ENCODE results near the gene SAP30BP. TPM values are rescaled to one million over a fixed set of nuclear protein-coding genes. Genes with fewer than 3 reads are reported as not detected.

The SAP30BP gene
- total RNA-seq: 85.4 TPM
- polyA plus RNA-seq: 72.4 TPM
- long read RNA-seq, donor 1, partial matches to known transcripts: 0 of 2 reads
- long read RNA-seq, donor 1, other reads (novel, unspliced or antisense): 0 of 2 reads
- long read RNA-seq, donor 2: 0 reads
- long read RNA-seq, donor 3, transcript SAP30BP-225 (11 exons, 2,722 nt): major isoform, 35 of 59 reads
- long read RNA-seq, donor 3, transcript SAP30BP-204 (6 exons, 1,097 nt): minor isoform, 12 of 59 reads
- long read RNA-seq, donor 3, partial matches to known transcripts: 5 of 59 reads
- long read RNA-seq, donor 3, other reads (novel, unspliced or antisense): 0 of 59 reads
- long read RNA-seq, donor 4, transcript SAP30BP-225 (11 exons, 2,722 nt): major isoform, 14 of 25 reads
- long read RNA-seq, donor 4, partial matches to known transcripts: 5 of 25 reads
- long read RNA-seq, donor 4, other reads (novel, unspliced or antisense): 0 of 25 reads
- long read RNA-seq, donor 5, transcript SAP30BP-225 (11 exons, 2,722 nt): major isoform, 33 of 67 reads
- long read RNA-seq, donor 5, transcript SAP30BP-204 (6 exons, 1,097 nt): minor isoform, 6 of 67 reads
- long read RNA-seq, donor 5, partial matches to known transcripts: 15 of 67 reads
- long read RNA-seq, donor 5, other reads (novel, unspliced or antisense): 0 of 67 reads
- long read RNA-seq, donor 6, transcript SAP30BP-225 (11 exons, 2,722 nt): major isoform, 21 of 33 reads
- long read RNA-seq, donor 6, partial matches to known transcripts: 0 of 33 reads
- long read RNA-seq, donor 6, other reads (novel, unspliced or antisense): 0 of 33 reads
- long read RNA-seq, donor 7, transcript SAP30BP-225 (11 exons, 2,722 nt): major isoform, 21 of 28 reads
- long read RNA-seq, donor 7, partial matches to known transcripts: 0 of 28 reads
- long read RNA-seq, donor 7, other reads (novel, unspliced or antisense): 0 of 28 reads
- long read RNA-seq, donor 8, partial matches to known transcripts: 0 of 6 reads
- long read RNA-seq, donor 8, other reads (novel, unspliced or antisense): 0 of 6 reads
- long read RNA-seq, donor 9, transcript SAP30BP-225 (11 exons, 2,722 nt): major isoform, 27 of 35 reads
- long read RNA-seq, donor 9, partial matches to known transcripts: 0 of 35 reads
- long read RNA-seq, donor 9, other reads (novel, unspliced or antisense): 0 of 35 reads
- long read RNA-seq, donor 10, transcript SAP30BP-225 (11 exons, 2,722 nt): major isoform, 13 of 24 reads
- long read RNA-seq, donor 10, transcript SAP30BP-204 (6 exons, 1,097 nt): minor isoform, 6 of 24 reads
- long read RNA-seq, donor 10, partial matches to known transcripts: 0 of 24 reads
- long read RNA-seq, donor 10, other reads (novel, unspliced or antisense): 0 of 24 reads

DNA sequence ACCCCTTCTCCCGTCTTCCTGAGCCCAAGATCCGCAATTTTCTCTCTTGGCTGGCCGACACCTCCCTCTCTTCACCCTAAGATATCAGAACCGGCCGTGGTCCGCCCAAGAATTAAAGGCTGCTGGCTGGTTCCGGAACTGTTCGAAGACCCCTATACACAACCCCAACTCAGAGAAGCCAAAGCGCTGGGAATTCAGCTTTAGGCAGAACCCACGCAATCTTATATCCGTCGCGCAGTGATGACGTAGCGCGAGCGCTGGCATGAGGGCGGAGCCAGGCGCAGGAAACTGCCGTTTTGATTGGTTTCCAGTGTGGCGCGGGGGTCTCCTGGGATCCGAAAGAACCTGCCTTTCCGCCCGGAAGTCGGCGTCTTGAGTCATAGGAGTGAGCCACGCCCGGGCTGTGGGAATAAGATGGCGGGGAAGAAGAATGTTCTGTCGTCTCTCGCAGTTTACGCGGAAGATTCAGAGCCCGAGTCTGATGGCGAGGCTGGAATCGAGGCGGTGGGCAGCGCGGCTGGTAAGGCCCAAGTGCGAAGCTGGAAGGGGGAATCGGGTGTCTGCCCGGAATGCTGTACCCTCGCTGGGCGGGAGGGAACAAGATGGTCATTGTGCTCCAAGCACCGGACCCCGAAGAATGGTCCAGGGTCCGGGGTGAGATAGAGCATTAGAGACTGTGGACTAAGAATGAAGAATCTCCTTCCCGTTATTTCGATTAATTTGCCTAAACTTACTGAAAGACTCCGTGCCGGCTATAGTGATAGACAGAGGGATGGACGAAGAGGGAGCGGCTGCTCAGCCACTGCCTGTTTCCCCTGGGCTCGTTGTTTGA is at the start of gene SAP30BP, which contains the start of gene RECQL5:
TSS of gene SAP30BP (plus strand) at position 380 of the 832 bp plus-strand sequence. CDS start at position 415, 35 bp downstream.
TSS of gene RECQL5 (minus strand) at position 196 of the 832 bp plus-strand sequence. CDS start 597 bp downstream, outside the sequence.
- peaks cover 21 to 51% of the 10 kb centered on the region in 2 donors for H3K36me3 ChIP-seq (ENCODE audit: control insufficient read depth in 2 of 2, insufficient read depth in 2 of 2, low read length in 1 of 2)
- peak; percentile 96 to 100 (median 99) for DNase-seq (ENCODE audit: low read depth in 6 of 9, low spot score in 9 of 9)
- no peaks in the 10 kb centered on the region for H3K27me3 ChIP-seq (ENCODE audit: control insufficient read depth in 2 of 2, insufficient read depth in 1 of 2, low read length in 1 of 2)
- peak within 1 kb of the TSS; percentile 94 to 98 for H3K4me3 ChIP-seq (ENCODE audit: low read length in 2 of 2)
- WGBS: under 1% methylated on average over 55 of the region's 55 CpGs
- H3K27ac ChIP-seq (ENCODE audit: low read depth in 1 of 2, low read length in 1 of 2): peak within 1 kb of the TSS; percentile 71 to 91
- H3K9me3 ChIP-seq (ENCODE audit: control insufficient read depth in 2 of 2, insufficient read depth in 1 of 2, low read length in 1 of 2): no peaks in the 10 kb centered on the region
- H3K4me1 ChIP-seq (ENCODE audit: control insufficient read depth in 2 of 2, insufficient read depth in 2 of 2, low read length in 2 of 2): peaks cover 14 to 18% of the 10 kb centered on the region in 2 donors

DNA sequence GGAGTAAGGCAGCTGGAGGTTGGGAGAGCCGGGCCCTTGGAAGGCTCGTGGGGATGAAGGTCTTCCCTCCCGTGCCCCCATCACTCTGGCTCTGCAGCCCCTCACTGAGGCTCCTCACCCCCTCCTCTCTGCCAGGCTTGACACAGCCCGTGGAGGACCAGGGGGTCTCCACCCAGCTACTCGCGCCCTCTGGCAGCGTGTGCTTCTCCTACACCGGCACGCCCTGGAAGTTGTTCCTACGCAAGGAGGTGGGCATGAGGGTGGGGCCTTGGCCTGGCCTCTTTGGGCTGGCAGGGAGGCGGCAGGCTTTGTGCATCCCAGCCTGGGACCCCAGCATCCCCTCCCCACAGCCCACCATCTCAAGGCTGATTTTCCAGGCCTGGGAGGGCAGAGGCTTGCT is 49.5 kb upstream of the SAP30BP start:
- no peaks in the 10 kb centered on the region for H3K9me3 ChIP-seq (ENCODE audit: control insufficient read depth in 2 of 2, insufficient read depth in 1 of 2, low read length in 1 of 2)
- H3K36me3 ChIP-seq (ENCODE audit: control insufficient read depth in 2 of 2, insufficient read depth in 2 of 2, low read length in 1 of 2): peaks cover 42 to 77% of the 10 kb centered on the region in 2 donors
- H3K4me1 ChIP-seq (ENCODE audit: control insufficient read depth in 2 of 2, insufficient read depth in 2 of 2, low read length in 2 of 2): no peaks in the 10 kb centered on the region
- H3K4me3 ChIP-seq (ENCODE audit: low read length in 2 of 2): no peak overlapping the region
- H3K27me3 ChIP-seq (ENCODE audit: control insufficient read depth in 2 of 2, insufficient read depth in 1 of 2, low read length in 1 of 2): no peaks in the 10 kb centered on the region
- WGBS: 96% methylated on average over 11 of the region's 11 CpGs
- H3K27ac ChIP-seq (ENCODE audit: low read depth in 1 of 2, low read length in 1 of 2): no peak overlapping the region
- no peak for DNase-seq (ENCODE audit: low read depth in 6 of 9, low spot score in 9 of 9)

GRCh38 chr17:75619506-75620431 is 47.4 kb upstream of the SAP30BP start:
- 93% methylated on average over 36 of the region's 36 CpGs for whole genome bisulfite sequencing
- no peaks in the 10 kb centered on the region for H3K4me1 ChIP-seq (ENCODE audit: control insufficient read depth in 2 of 2, insufficient read depth in 2 of 2, low read length in 2 of 2)
- DNase-seq (ENCODE audit: low read depth in 6 of 9, low spot score in 9 of 9): no peak
- H3K36me3 ChIP-seq (ENCODE audit: control insufficient read depth in 2 of 2, insufficient read depth in 2 of 2, low read length in 1 of 2): peaks cover 37 to 69% of the 10 kb centered on the region in 2 donors
- no peak overlapping the region for H3K27ac ChIP-seq (ENCODE audit: low read depth in 1 of 2, low read length in 1 of 2)
- H3K27me3 ChIP-seq (ENCODE audit: control insufficient read depth in 2 of 2, insufficient read depth in 1 of 2, low read length in 1 of 2): no peaks in the 10 kb centered on the region
- H3K9me3 ChIP-seq (ENCODE audit: control insufficient read depth in 2 of 2, insufficient read depth in 1 of 2, low read length in 1 of 2): no peaks in the 10 kb centered on the region
- H3K4me3 ChIP-seq (ENCODE audit: low read length in 2 of 2): no peak overlapping the region

DNA sequence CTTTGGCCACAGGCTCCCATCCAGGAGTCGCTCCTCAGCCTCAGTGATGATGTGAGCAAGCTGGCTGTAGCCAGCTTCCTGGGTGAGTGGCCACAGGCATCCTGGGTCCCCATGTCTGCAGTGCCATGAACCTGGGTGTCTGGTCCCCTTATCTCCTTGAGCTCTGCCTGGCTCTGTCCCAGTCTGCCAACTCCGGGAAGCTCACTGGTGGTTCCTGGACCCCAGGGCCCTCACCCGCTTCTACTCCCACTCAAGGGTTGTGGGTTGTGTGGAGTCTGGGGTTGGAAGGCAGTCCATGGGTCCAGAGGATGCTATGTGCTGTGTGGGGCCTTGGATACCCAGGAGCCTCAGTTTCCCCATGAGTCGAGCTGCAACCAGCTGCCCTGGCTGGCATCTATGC is 45.6 kb upstream of the SAP30BP start:
- no peaks in the 10 kb centered on the region for H3K9me3 ChIP-seq (ENCODE audit: control insufficient read depth in 2 of 2, insufficient read depth in 1 of 2, low read length in 1 of 2)
- WGBS: 96% methylated on average over 4 of the region's 4 CpGs
- H3K27me3 ChIP-seq (ENCODE audit: control insufficient read depth in 2 of 2, insufficient read depth in 1 of 2, low read length in 1 of 2): no peaks in the 10 kb centered on the region
- H3K27ac ChIP-seq (ENCODE audit: low read depth in 1 of 2, low read length in 1 of 2): no peak overlapping the region
- peaks cover 35 to 67% of the 10 kb centered on the region in 2 donors for H3K36me3 ChIP-seq (ENCODE audit: control insufficient read depth in 2 of 2, insufficient read depth in 2 of 2, low read length in 1 of 2)
- H3K4me1 ChIP-seq (ENCODE audit: control insufficient read depth in 2 of 2, insufficient read depth in 2 of 2, low read length in 2 of 2): no peaks in the 10 kb centered on the region
- H3K4me3 ChIP-seq (ENCODE audit: low read length in 2 of 2): no peak overlapping the region
- no peak for DNase-seq (ENCODE audit: low read depth in 6 of 9, low spot score in 9 of 9)

DNA sequence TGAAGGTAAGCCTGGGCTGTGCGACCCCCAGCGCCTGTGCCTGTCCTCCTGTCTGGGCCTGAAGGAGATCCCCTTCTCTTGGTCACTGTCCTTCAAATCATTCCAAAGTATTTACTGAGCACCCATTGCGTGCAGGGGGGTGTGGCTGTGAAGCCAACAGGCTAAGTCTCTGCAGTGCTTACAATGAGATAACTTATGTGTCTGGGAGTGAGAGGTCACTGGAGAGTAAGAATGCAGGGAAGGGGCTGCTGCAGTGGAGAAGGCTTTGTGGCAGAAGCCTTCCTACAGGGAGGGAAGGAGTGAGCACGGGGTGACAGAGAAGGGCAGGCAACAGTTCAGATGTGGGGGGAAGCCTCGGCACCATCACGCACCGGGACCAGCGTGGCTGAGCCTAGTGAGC is 45.1 kb upstream of the SAP30BP start:
- no peak overlapping the region for H3K27ac ChIP-seq (ENCODE audit: low read depth in 1 of 2, low read length in 1 of 2)
- 96% methylated on average over 8 of the region's 8 CpGs for WGBS
- peaks cover 39 to 66% of the 10 kb centered on the region in 2 donors for H3K36me3 ChIP-seq (ENCODE audit: control insufficient read depth in 2 of 2, insufficient read depth in 2 of 2, low read length in 1 of 2)
- no peaks in the 10 kb centered on the region for H3K9me3 ChIP-seq (ENCODE audit: control insufficient read depth in 2 of 2, insufficient read depth in 1 of 2, low read length in 1 of 2)
- DNase-seq (ENCODE audit: low read depth in 6 of 9, low spot score in 9 of 9): no peak
- H3K27me3 ChIP-seq (ENCODE audit: control insufficient read depth in 2 of 2, insufficient read depth in 1 of 2, low read length in 1 of 2): no peaks in the 10 kb centered on the region
- H3K4me3 ChIP-seq (ENCODE audit: low read length in 2 of 2): no peak overlapping the region
- no peaks in the 10 kb centered on the region for H3K4me1 ChIP-seq (ENCODE audit: control insufficient read depth in 2 of 2, insufficient read depth in 2 of 2, low read length in 2 of 2)

DNA sequence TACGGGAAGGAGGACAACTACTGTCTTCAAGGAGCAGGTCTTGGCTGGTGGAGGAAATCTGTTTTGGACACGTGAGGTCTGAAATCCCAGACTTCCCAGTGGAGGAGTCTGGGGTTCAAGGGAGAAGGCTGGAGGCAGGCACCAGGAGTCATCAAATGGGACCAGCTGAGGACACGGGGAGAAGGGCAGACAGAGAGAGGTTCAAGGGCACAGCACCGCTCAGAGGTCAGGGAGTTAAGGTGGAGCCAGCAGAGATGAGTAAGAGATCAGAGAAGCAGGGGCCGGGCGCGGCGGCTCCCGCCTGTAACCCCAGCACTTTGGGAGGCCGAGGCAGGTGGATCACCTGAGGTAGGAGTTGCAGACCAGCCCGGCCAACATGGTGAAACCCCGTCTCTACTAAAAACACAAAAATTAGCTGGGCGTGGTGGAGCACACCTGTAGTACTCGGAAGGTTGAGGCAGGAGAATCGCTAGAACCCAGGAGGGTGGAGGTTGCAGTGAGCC is 44.3 kb upstream of the SAP30BP start:
- no peak overlapping the region for H3K27ac ChIP-seq (ENCODE audit: low read depth in 1 of 2, low read length in 1 of 2)
- no peak overlapping the region for H3K4me3 ChIP-seq (ENCODE audit: low read length in 2 of 2)
- H3K4me1 ChIP-seq (ENCODE audit: control insufficient read depth in 2 of 2, insufficient read depth in 2 of 2, low read length in 2 of 2): no peaks in the 10 kb centered on the region
- H3K27me3 ChIP-seq (ENCODE audit: control insufficient read depth in 2 of 2, insufficient read depth in 1 of 2, low read length in 1 of 2): no peaks in the 10 kb centered on the region
- H3K36me3 ChIP-seq (ENCODE audit: control insufficient read depth in 2 of 2, insufficient read depth in 2 of 2, low read length in 1 of 2): peaks cover 38 to 62% of the 10 kb centered on the region in 2 donors
- no peaks in the 10 kb centered on the region for H3K9me3 ChIP-seq (ENCODE audit: control insufficient read depth in 2 of 2, insufficient read depth in 1 of 2, low read length in 1 of 2)
- DNase-seq (ENCODE audit: low read depth in 6 of 9, low spot score in 9 of 9): no peak
- 93% methylated on average over 15 of the region's 15 CpGs for WGBS

DNA sequence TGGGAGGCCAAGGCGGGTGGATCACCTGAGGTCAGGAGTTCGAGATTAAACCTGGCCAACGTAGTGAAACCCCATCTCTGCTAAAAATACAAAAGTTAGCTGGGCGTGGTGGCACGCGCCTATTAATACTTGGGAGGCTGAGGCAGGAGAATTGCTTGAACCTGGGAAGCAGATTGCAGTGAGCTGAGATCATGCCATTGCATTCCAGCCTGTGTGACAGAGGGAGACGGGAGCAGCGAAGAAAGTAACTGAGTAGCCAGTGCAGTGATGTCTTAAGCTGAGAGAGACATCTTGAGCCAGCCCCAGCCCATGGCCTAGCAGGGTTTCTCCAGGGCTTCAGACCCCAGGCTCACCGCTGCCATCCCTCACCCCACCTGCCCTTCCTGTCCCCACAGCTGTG is 43.8 kb upstream of the SAP30BP start:
- no peak overlapping the region for H3K4me3 ChIP-seq (ENCODE audit: low read length in 2 of 2)
- no peaks in the 10 kb centered on the region for H3K27me3 ChIP-seq (ENCODE audit: control insufficient read depth in 2 of 2, insufficient read depth in 1 of 2, low read length in 1 of 2)
- no peak overlapping the region for H3K27ac ChIP-seq (ENCODE audit: low read depth in 1 of 2, low read length in 1 of 2)
- peaks cover 35 to 57% of the 10 kb centered on the region in 2 donors for H3K36me3 ChIP-seq (ENCODE audit: control insufficient read depth in 2 of 2, insufficient read depth in 2 of 2, low read length in 1 of 2)
- H3K9me3 ChIP-seq (ENCODE audit: control insufficient read depth in 2 of 2, insufficient read depth in 1 of 2, low read length in 1 of 2): no peaks in the 10 kb centered on the region
- WGBS: 98% methylated on average over 9 of the region's 9 CpGs
- H3K4me1 ChIP-seq (ENCODE audit: control insufficient read depth in 2 of 2, insufficient read depth in 2 of 2, low read length in 2 of 2): no peaks in the 10 kb centered on the region
- no peak for DNase-seq (ENCODE audit: low read depth in 6 of 9, low spot score in 9 of 9)
